Activated CD4-positive, CD25-positive, alpha-beta regulatory T cell treated with anti-CD3 and anti-CD28 coated beads, Interleukin-2, amount 50 U/mL, for 72 hours (primary cell): ENCODE results near the gene DLX1.
A peak's percentile ranks its signal among the peaks of the same experiment; 100 is the strongest.
"Not testable (repeated sequence)": the region's sequence is repeated elsewhere in the genome, so short reads cannot be mapped to it uniquely, and the experiment has no call there.

Experiments used
- DNase-seq: peaks from one replicate; pipeline ENCODE4 v3.0.0; 2021

DLX1 gene

GRCh38 chr2:172066394-172066886, 18.9 kb upstream of the DLX1 start:
- no peak for DNase-seq

DNA sequence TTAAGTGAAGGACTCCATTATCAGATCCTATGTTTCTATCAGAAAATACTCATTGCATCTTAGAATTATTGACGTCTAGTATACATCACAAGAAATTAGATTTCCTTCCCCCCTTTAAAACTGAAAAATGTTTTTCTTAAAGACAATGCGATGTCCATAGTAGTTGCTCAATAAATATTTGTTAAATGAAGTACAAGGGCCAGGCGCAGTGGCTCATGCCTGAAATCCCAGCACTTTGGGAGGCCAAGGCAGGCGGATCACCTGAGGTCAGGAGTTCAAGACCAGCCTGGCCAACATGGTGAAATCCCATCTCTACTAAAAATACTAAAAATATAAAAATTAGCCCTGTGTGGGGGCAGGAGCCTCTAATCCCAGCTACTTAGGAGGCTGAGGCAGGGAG, 17.4 kb upstream of the DLX1 start:
- DNase-seq: not testable (repeated sequence)

GRCh38 chr2:172070936-172071335, 14.4 kb upstream of the DLX1 start:
- DNase-seq: no peak

DNA sequence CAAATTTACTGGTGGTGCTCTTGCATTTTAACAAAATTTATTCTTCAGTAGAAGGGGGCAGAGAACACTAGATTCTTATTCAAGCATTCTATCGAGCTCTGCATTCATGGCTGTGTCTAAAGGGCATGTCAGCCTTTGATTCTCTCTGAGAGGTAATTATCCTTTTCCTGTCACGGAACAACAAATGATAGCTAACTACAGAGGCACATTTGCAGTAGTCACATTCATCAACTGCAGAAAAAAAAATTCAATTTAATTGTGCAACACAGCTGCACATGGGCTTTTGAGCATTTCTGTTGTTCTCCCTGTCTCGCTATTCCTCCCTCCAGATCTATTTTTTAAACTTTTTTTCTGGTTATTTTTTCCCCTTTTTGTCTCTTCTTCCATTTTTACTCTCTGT, 13.0 kb upstream of the DLX1 start:
- DNase-seq: no peak

DNA sequence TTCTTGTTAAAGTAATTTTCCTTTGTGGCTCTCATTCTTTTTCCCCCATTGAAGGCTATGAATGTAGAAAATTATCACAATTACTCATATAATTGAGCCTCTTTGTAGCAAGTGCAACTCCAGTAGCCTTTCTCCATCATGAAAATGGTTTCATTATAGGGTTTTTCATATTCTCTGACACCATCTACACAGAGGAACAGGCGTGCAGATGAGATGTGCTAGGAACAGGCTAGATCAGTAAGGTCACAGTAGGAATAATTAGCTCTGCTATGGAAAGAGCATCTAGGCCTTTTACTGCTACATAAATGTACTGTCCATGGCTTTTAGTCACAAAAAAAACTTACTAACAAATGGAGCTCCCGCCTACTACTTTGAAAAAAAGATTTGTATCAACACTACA, 12.6 kb upstream of the DLX1 start:
- DNase-seq: no peak

GRCh38 chr2:172073518-172073917, 11.8 kb upstream of the DLX1 start:
- no peak for DNase-seq

DNA sequence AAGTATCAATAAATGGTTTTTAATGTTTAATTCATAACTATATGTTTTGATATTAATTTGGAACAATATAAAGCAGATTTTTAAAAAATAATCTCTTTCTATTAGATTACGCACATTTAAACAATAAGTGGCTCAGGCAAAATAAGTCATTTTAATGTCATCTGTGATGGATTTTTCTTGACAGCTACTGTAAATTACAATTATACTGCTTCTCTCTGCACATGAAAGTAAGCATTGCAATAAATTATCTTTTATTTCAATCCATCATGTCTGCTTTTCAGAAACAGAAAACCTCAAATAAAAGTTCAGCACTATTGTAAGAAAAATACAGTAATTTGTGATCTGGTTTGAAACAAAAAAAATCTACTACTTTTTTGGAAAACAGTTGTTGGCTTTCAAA, 11.1 kb upstream of the DLX1 start:
- no peak for DNase-seq

- DNase-seq: no peak
Observed at GRCh38 chr2:172079416-172079815, 5.9 kb upstream of the DLX1 start.

DNA sequence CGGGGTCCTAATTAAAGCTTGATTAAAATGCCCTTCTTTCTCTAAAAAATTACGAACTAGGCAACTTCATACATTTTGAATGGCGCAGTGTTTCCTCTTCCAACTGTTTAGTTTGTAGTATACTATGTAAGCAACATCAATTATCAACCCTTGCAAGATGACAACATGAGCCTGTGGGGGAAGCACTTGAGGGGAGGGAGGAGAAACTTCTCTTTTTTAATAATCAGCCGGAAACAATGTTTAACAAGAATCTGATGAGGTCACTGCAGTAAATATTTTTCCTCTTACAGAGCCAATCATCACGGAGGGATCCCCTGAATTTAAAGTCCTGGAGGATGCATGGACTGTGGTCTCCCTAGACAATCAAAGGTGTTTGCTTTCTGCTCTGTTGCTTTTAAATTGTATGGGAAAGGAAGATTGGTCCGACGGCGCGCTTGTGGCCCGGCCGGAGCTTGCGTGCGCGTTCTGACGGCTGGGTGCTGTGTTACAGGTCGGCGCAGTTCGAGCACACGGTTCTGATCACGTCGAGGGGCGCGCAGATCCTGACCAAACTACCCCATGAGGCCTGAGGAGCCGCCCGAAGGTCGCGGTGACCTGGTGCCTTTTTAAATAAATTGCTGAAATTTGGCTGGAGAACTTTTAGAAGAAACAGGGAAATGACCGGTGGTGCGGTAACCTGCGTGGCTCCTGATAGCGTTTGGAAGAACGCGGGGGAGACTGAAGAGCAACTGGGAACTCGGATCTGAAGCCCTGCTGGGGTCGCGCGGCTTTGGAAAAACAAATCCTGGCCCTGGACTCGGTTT, 5.3 kb upstream of the DLX1 start:
- DNase-seq: no peak

GRCh38 chr2:172080641-172081220, 4.6 kb upstream of the DLX1 start:
- no peak for DNase-seq

DNA sequence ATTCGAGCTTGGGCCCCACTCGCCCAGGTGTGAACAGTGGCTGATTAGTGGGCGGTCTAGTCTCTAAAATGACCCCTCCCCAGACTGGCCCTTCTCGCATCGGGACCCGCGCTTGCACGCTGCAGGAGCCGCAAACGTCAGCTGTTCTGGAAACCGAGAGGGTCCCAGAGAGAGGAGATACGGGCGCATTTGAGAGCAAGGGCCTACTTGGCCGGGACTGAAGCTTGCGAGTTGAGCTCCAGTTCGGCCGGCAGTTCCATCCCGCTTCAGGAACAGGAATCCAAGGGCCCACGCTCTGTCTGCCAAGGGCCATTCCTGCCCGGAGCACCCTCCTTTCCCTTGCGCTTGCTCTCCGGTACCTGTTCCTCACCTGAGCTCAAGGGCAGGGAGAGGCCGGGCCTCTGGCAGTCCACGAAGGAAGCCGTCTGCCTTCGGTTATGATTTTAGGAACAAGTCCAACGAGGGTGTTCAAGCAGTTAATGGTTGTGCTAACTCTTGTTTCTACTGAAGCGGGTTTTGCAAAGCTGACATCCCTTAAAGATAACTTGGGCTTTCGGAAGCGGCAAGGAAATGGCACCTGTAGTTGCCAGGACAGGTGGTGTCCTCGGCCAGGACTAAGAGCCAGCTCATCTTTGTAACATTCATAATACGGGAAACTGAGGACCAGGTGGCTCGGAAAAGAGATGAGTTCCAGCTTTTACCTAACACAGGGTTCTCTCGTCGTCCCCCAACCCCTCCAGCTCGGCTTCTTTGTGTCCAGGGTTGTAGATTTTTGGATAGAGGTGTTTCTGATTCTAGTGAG, 3.9 kb upstream of the DLX1 start:
- no peak for DNase-seq

DNA sequence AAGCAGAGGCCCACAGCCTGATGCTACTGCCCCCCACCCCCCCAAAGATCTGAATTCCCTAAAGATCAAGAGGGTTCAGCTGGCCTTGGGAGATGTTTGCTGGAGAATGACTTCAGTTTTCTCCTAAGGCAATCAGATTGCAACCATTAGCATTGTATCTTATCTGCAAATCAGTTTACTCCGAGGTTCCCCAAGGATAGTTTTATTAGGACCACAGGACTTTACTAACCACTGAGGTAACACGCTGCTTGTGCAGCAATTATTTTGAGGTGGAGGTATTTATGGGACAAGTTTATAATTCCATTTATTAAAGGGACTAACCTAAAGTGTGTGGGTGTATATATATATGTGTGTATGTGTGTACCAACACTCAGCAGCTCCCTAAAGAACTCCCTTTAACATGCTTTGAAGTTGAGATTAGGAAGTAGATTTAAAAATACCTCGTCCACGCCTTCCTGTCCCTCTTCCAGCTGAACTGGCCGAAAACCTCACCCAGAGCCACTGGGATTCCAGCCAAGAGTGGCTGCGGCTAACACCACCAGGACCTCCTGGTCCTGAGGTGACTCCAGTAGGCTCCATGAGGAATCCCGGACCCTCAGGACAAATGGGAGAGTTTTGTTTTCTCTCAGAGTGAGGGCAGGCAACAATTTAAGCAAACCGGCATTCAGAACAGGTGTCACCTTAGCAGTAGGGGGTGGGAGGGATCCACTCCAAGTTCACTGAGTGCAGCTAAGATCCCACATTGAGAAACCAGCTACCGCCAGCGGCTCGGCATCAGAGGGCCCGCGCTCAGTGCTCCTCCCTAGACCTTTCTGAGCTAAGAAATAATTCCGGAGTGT, 3.0 kb upstream of the DLX1 start:
- DNase-seq: no peak

- no peak for DNase-seq
Observed at GRCh38 chr2:172082944-172083627, 2.2 kb upstream of the DLX1 start.

DNA sequence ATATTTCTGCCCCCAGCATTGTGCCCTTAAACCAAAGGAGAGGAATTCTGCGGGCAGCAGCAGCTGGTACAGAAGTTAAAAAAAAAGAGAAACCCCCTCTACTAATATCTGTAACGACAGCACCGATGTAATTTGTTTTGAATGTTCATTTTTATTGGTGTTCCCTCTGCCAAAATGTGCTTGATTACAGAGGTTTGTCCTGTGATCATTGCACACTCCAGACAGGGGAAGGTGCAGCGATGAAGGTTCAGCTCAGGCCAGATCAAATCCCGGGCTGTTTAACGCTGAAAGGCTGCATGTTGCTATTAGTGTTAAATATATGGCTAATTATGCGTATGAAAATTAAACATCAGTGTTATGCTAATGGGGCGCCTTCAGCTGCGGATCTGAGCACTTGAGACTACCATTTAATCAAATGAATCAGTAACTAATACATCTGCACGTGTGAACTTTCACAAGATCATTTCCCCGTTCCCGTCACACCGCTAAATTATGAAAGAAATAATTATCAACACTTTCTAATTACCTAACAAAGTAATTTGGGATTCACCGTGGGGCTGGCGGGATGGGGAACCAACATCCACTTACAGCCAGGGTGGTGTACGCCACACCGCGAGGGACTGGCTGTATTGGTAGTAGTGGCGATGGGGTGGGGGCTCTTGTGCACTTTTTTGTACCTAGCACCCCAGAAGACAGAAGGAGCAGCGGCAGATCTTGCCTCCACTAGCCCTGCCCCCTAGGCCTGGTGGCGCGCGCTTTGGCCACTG, 1.5 kb upstream of the DLX1 start:
- no peak for DNase-seq

GRCh38 chr2:172084395-172084644, 987 bp upstream of the DLX1 start:
- DNase-seq: no peak

DNA sequence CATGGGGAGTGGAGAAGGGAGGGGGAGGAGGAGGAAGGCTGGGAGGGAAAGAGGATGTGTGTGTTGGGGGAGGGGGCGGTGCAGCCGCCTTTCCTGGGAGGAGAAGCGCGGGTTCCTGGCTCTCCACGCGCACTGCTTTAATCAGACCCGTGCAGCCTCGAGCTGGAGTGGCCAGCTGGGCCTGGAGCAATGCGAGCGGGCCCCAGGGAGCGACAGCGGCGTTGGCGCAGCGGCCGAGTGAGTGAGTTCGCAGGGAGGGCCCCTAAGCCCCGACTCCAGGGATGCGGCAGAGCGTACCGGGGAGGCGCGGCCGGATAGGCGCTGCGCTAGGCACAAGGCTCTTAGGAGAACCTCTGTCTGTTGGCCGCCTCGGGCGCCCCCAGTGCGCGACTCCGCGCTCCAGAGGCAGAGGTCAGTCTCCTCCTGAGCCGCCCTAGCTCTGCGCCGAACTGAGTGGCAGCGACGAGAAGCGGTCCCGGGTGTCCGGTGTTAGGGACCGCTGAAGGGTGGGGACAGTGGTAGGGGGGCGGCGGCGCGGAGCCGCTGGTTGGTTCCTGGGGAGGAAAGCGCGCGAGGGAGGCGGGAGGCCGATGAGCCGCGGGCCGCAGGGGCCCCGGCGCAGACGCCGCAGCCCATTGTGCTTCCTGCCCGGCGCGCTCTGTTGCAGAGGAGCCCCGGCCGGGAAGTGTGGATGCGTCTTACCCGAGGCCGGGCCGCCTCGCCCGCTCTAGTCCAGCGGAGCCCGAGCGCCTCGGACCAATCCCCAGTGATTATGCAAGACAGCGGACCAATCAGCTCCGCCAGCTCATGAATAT, 455 bp upstream of the DLX1 start:
- DNase-seq: peak; percentile 54

GRCh38 chr2:172086241-172087206, 1.2 kb downstream of the DLX1 start:
- DNase-seq: peak; percentile 44

GRCh38 chr2:172087207-172087779, 2.0 kb downstream of the DLX1 start:
- no peak for DNase-seq

GRCh38 chr2:172087780-172088244, 2.5 kb downstream of the DLX1 start:
- no peak for DNase-seq
